Kidney (tissue), 14 donors: ENCODE data around the gene SYNGR4. TPM values are rescaled to one million over a fixed set of nuclear protein-coding genes. Genes with fewer than 3 reads are reported as not detected.
A peak's percentile ranks its signal among the peaks of the same experiment; 100 is the strongest.

ENCODE experiments used
- DNase-seq, 5 donors: peaks; one replicate each; pipeline ENCODE4 v3.0.0-alpha.2; 2013 to 2020
- FAIRE-seq: peaks from 2 replicates; lab custom pipeline; 2012; peaks lifted over from hg19 to GRCh38; lab: Jason Lieb, UNC
- H3K27ac ChIP-seq, 2 donors: one replicate each; pipeline ENCODE4 v1.7.0; 2013; ENCODE audit warnings: low read depth in 2 of 2, low read length in 2 of 2, inconsistent platforms in 1 of 2
- H3K27me3 ChIP-seq: one replicate; pipeline ENCODE4 v1.7.1; 2013; ENCODE audit warnings: low read length, inconsistent platforms; ENCODE audit not compliant: control insufficient read depth, insufficient read depth
- H3K36me3 ChIP-seq, 3 donors: one replicate each; pipeline versions ENCODE4 v1.7.0 to v1.7.1; 2013; ENCODE audit warnings: low read length in 3 of 3, control low read depth in 1 of 3, inconsistent platforms in 1 of 3; ENCODE audit not compliant: insufficient read depth in 3 of 3, control insufficient read depth in 2 of 3
- H3K4me1 ChIP-seq, 3 donors: one replicate each; pipeline versions ENCODE4 v1.7.0 to v1.7.1; 2013; ENCODE audit warnings: low read length in 3 of 3, inconsistent platforms in 1 of 3, low read depth in 1 of 3; ENCODE audit not compliant: control insufficient read depth in 2 of 3, insufficient read depth in 2 of 3
- H3K4me3 ChIP-seq, 3 donors: one replicate each; pipeline versions ENCODE4 v1.7.0 to v1.8.1; 2013; ENCODE audit warnings: low read length in 3 of 3, control low read depth in 1 of 3, inconsistent platforms in 1 of 3
- H3K9ac ChIP-seq, 3 donors: one replicate each; pipeline versions ENCODE4 v1.7.0 to v1.7.1; 2013; ENCODE audit warnings: low read length in 3 of 3, control low read depth in 1 of 3, inconsistent platforms in 1 of 3
- H3K9me3 ChIP-seq, 3 donors: one replicate each; pipeline versions ENCODE4 v1.7.0 to v1.7.1; 2013; ENCODE audit warnings: low read length in 3 of 3, control low read depth in 1 of 3, inconsistent platforms in 1 of 3; ENCODE audit not compliant: control insufficient read depth in 2 of 3, insufficient read depth in 1 of 3
- CTCF ChIP-seq: IDR thresholded peaks from 3 replicates; pipeline ENCODE4 v1.5.1; 2012; ENCODE audit warnings: mild to moderate bottlenecking, moderate library complexity, borderline replicate concordance; ENCODE audit not compliant: insufficient read depth; ENCODE audit errors: extremely low read depth
- intact Hi-C: fragments of 100-400 bp; cut with DNase I; formaldehyde crosslinking; loops from one replicate; pipeline ENCODE4 v1.11.1; 2022
- polyA plus RNA-seq: library from polyadenylated mRNA; stranded (reverse); fragments of 350-450 nt; fragmentation: Illumina TruSeq; extraction: RNeasy Lipid Tissue Mini Kit (QIAGEN cat#74804); gene quantifications from one replicate; pipeline ENCODE4 v1.2.3, GENCODE V29; 2014; ENCODE audit warnings: low read depth, low replicate concordance; ENCODE audit not compliant: insufficient read depth
- total RNA-seq: library from RNA; stranded (reverse); fragmentation: NEBNext Ultra II Directional; extraction: Animal tissue kit (Norgen Biotek cat#: 25700); gene quantifications from one replicate; pipeline ENCODE4 v1.2.1, GENCODE V29; 2021
- donor health status: control.
- donor health status: control.
- donor health status: control.
- donor health status: control.
- donor health status: control.
- donor health status: DM: yes; HTN: yes; CAD: no.
- donor health status: Normal renal cell carcinoma (clear cell type).

The SYNGR4 gene
- total and polyA plus RNA-seq, 2 donors from 2014 or later: not detected

- Histone ChIP-seq H3K9me3 (no peaks in the 10 kb centered on the region), H3K27me3 (no peaks in the 10 kb centered on the region), H3K4me1 (peaks cover 0 to 3% (median 0%) of the 10 kb centered on the region in 3 donors), H3K36me3 (no peaks in the 10 kb centered on the region), H3K4me3 (no peak overlapping the region), H3K9ac (peak overlapping the region in 1 of 3 donors; percentile 14), H3K27ac (peak overlapping the region; percentile 10 to 66)
- intact Hi-C loops: no loop called here
- no peak for TF ChIP-seq CTCF
- DNase-seq (peak in 2 of 5 donors; percentile 29 to 64), FAIRE-seq (no peak)
Observed at GRCh38 chr19:48348045-48348444, 16.1 kb upstream of the SYNGR4 start.

- Histone ChIP-seq H3K27ac (peak overlapping the region in 1 of 2 donors; percentile 10), H3K9me3 (no peaks in the 10 kb centered on the region), H3K9ac (peak overlapping the region in 1 of 3 donors; percentile 14), H3K4me3 (no peak overlapping the region), H3K4me1 (peaks cover 0 to 3% (median 0%) of the 10 kb centered on the region in 3 donors), H3K27me3 (no peaks in the 10 kb centered on the region), H3K36me3 (no peaks in the 10 kb centered on the region)
- intact Hi-C loops: no loop called here
- TF ChIP-seq CTCF: no peak
- DNase-seq (no peak), FAIRE-seq (no peak)
Observed at GRCh38 chr19:48348737-48349136, 15.4 kb upstream of the SYNGR4 start.

GRCh38 chr19:48350856-48351255 is 13.3 kb upstream of the SYNGR4 start:
- DNase-seq (no peak), FAIRE-seq (no peak)
- intact Hi-C loops: no loop called here
- no peak overlapping the region for H3K4me3 ChIP-seq
- TF ChIP-seq CTCF: no peak
- no peaks in the 10 kb centered on the region for H3K36me3 ChIP-seq
- H3K9me3 ChIP-seq: no peaks in the 10 kb centered on the region
- no peaks in the 10 kb centered on the region for H3K27me3 ChIP-seq
- no peak overlapping the region for H3K27ac ChIP-seq
- peaks cover 0 to 3% (median 0%) of the 10 kb centered on the region in 3 donors for H3K4me1 ChIP-seq
- no peak overlapping the region for H3K9ac ChIP-seq

DNA sequence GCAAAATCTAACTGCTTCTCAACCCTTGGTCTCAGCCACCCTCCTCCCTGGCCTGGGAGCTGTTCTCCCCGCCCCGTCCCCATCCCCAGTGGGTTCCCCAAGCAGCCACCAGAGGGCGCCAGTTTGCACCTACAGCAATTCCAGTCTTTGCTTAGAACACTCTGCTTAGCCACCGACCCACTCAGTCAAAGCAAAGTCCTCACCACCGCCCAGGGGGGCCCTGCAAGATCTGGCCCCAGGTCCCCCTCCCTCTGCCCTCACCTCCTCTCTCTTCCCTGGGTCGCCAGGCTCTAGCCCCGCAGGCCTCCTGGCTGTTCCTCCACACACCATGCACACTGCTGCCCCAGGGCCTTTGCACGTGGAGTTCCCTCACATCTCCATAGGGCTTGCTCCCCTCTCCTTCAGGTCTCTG is 12.8 kb upstream of the SYNGR4 start:
- Histone ChIP-seq H3K9ac (no peak overlapping the region), H3K9me3 (no peaks in the 10 kb centered on the region), H3K27ac (no peak overlapping the region), H3K4me3 (no peak overlapping the region), H3K4me1 (peaks cover 0 to 3% (median 0%) of the 10 kb centered on the region in 3 donors), H3K27me3 (no peaks in the 10 kb centered on the region), H3K36me3 (no peaks in the 10 kb centered on the region)
- FAIRE-seq (no peak), DNase-seq (peak; percentile 64 to 86 (median 77))
- TF ChIP-seq CTCF: peak; percentile 72
- intact Hi-C loops: no loop called here
